Prostate gland (tissue), 2 donors: ENCODE data around the gene OTOP3. TPM values are rescaled to one million over a fixed set of nuclear protein-coding genes. Genes with fewer than 3 reads are reported as not detected.

ENCODE experiments used
- DNase-seq: peaks from one replicate; pipeline ENCODE4 v3.0.0-alpha.2; 2019; ENCODE audit warnings: low spot score
- H3K27ac ChIP-seq, 2 donors: fragments of 200-600 bp; sonication (generic); 2 replicates each; pipeline ENCODE4 v1.5.1; 2017 to 2019
- H3K27me3 ChIP-seq: fragments of 200-600 bp; sonication (generic); replicated peaks from 2 replicates; pipeline ENCODE4 v1.5.1; 2019; ENCODE audit not compliant: insufficient read depth
- H3K36me3 ChIP-seq, 2 donors: fragments of 200-600 bp; sonication (generic); 1 replicate in 1 of 2; 2 replicates in 1 of 2; pipeline versions ENCODE4 v1.5.1 to v1.8.1; 2017 to 2019
- H3K4me1 ChIP-seq: fragments of 200-600 bp; sonication (generic); replicated peaks from 2 replicates; pipeline ENCODE4 v1.5.1; 2019
- H3K4me3 ChIP-seq, 2 donors: fragments of 200-600 bp; sonication (generic); 2 replicates each; pipeline ENCODE4 v1.5.1; 2017 to 2019
- H3K9me3 ChIP-seq: fragments of 200-600 bp; sonication (generic); 2 replicates; pipeline ENCODE4 v1.5.1; 2017
- CTCF ChIP-seq, 4 experiments: fragments of 200-600 bp in 2 of 4; fragments of 450-650 bp in 2 of 4; sonication (generic) in 2 of 4; IDR thresholded peaks; 1 replicate in 3 of 4; 2 replicates in 1 of 4; pipeline ENCODE4 v1.5.1; 2016 to 2019; ENCODE audit warnings: antibody characterized with exemption in 4 of 4, mild to moderate bottlenecking in 2 of 4, moderate library complexity in 2 of 4
- POLR2A ChIP-seq: fragments of 450-650 bp; IDR thresholded peaks from one replicate; pipeline ENCODE4 v1.6.1; 2016; ENCODE audit warnings: antibody characterized with exemption, mild to moderate bottlenecking
- POLR2AphosphoS5 ChIP-seq: sonication (generic); formaldehyde crosslinking; IDR thresholded peaks from one replicate; pipeline ENCODE4 v1.6.1; 2017; ENCODE audit warnings: antibody characterized with exemption
- WGBS: methylation state at CpG from one replicate; pipeline ENCODE4 v1.1.5; 2018; 5-methylcytosine and 5-hydroxymethylcytosine counted together
- intact Hi-C: fragments of 100-400 bp; cut with DNase I; formaldehyde crosslinking; loops from one replicate; pipeline ENCODE4 v1.14.2; 2022
- total RNA-seq, 2 donors: library from RNA; depleted of rRNA; stranded (reverse); fragments of >200 nt; gene quantifications; one replicate each; pipeline ENCODE4 v1.1.0, GENCODE V29; 2016

Gene OTOP3
- total RNA-seq, 2 donors from 2014 or later, result not detected

GRCh38 chr17:74938194-74938950, 2.7 kb downstream of the OTOP3 start:
- TF ChIP-seq POLR2A (no peak), POLR2AphosphoS5 (no peak), CTCF (IDR thresholded peaks at IDR 0.05) (no peak)
- no peaks in the 10 kb centered on the region for H3K9me3 ChIP-seq
- WGBS, result 62% methylated on average over 8 of the region's 8 CpGs
- H3K4me1 ChIP-seq, result no peaks in the 10 kb centered on the region
- H3K4me3 ChIP-seq, result no peak overlapping the region
- no peak overlapping the region for H3K27ac ChIP-seq
- intact Hi-C loops, result no loop called here
- DNase-seq, result no peak
- peaks cover 25% of the 10 kb centered on the region for H3K27me3 ChIP-seq
- H3K36me3 ChIP-seq, result no peaks in the 10 kb centered on the region

GRCh38 chr17:74939534-74939933, 3.8 kb downstream of the OTOP3 start:
- no peak overlapping the region for H3K27ac ChIP-seq
- WGBS, result 58% methylated on average over 8 of the region's 8 CpGs
- H3K4me1 ChIP-seq, result no peaks in the 10 kb centered on the region
- TF ChIP-seq POLR2AphosphoS5, result no peak
- no peak for TF ChIP-seq POLR2A
- no peak for TF ChIP-seq CTCF (IDR thresholded peaks at IDR 0.05)
- no peaks in the 10 kb centered on the region for H3K36me3 ChIP-seq
- DNase-seq, result no peak
- no peak overlapping the region for H3K4me3 ChIP-seq
- no peaks in the 10 kb centered on the region for H3K9me3 ChIP-seq
- intact Hi-C loops, result no loop called here
- H3K27me3 ChIP-seq, result peaks cover 25% of the 10 kb centered on the region

GRCh38 chr17:74941128-74941725, 5.5 kb downstream of the OTOP3 start:
- intact Hi-C loops, result no loop called here
- no peak for DNase-seq
- WGBS, result 72% methylated on average over 19 of the region's 21 CpGs

GRCh38 chr17:74943808-74944522, 8.3 kb downstream of the OTOP3 start:
- no peaks in the 10 kb centered on the region for H3K9me3 ChIP-seq
- no peak overlapping the region for H3K27ac ChIP-seq
- 48% methylated on average over 13 of the region's 13 CpGs for WGBS
- no peak for TF ChIP-seq POLR2A
- no peak for TF ChIP-seq POLR2AphosphoS5
- TF ChIP-seq CTCF (IDR thresholded peaks at IDR 0.05), result no peak
- no peak for DNase-seq
- no peaks in the 10 kb centered on the region for H3K36me3 ChIP-seq
- no peak overlapping the region for H3K4me3 ChIP-seq
- intact Hi-C loops, result no loop called here
- H3K27me3 ChIP-seq, result peaks cover 6% of the 10 kb centered on the region
- no peaks in the 10 kb centered on the region for H3K4me1 ChIP-seq

More at GRCh38 chr17:74941128-74941725, 5.5 kb downstream of the OTOP3 start:
- H3K4me3 ChIP-seq, result no peak overlapping the region
- H3K4me1 ChIP-seq, result no peaks in the 10 kb centered on the region
- H3K27me3 ChIP-seq, result peaks cover 13% of the 10 kb centered on the region
- H3K9me3 ChIP-seq, result no peaks in the 10 kb centered on the region
- H3K27ac ChIP-seq, result no peak overlapping the region
- TF ChIP-seq POLR2AphosphoS5 (no peak), CTCF (IDR thresholded peaks at IDR 0.05) (no peak), POLR2A (no peak)
- H3K36me3 ChIP-seq, result no peaks in the 10 kb centered on the region
